Mesodermal cell (in vitro differentiated cells): ENCODE results near the gene HMX1. TPM values are rescaled to one million over a fixed set of nuclear protein-coding genes. Genes with fewer than 3 reads are reported as not detected.
A peak's percentile ranks its signal among the peaks of the same experiment; 100 is the strongest.

ENCODE experiments used
- H3K27ac ChIP-seq: 2 replicates; pipeline ENCODE4 v1.7.0; 2013; ENCODE audit warnings: mild to moderate bottlenecking, low read depth, low read length, moderate library complexity; ENCODE audit not compliant: severe bottlenecking
- H3K36me3 ChIP-seq: 2 replicates; pipeline ENCODE4 v1.7.1; 2013; ENCODE audit warnings: mild to moderate bottlenecking, low read length, moderate library complexity; ENCODE audit not compliant: control insufficient read depth, insufficient read depth
- H3K4me1 ChIP-seq: one replicate; pipeline ENCODE4 v1.7.1; 2013; ENCODE audit warnings: mild to moderate bottlenecking, low read length; ENCODE audit not compliant: insufficient read depth, control insufficient read depth, poor library complexity, severe bottlenecking
- H3K4me3 ChIP-seq: 2 replicates; pipeline ENCODE4 v1.7.0; 2013; ENCODE audit warnings: low read length, control low read depth, mild to moderate bottlenecking; ENCODE audit not compliant: insufficient read depth, poor library complexity, severe bottlenecking; ENCODE audit errors: extremely low read depth
- H3K9me3 ChIP-seq: 2 replicates; pipeline ENCODE4 v1.7.1; 2013; ENCODE audit warnings: mild to moderate bottlenecking, low read length, moderate library complexity; ENCODE audit not compliant: control insufficient read depth
- WGBS, 2 experiments: methylation state at CpG; one replicate each; pipeline ENCODE4 v1.1.5; 2013; ENCODE audit warnings: missing lambda C conversion rate in 2 of 2; ENCODE audit not compliant: insufficient coverage in 2 of 2; 5-methylcytosine and 5-hydroxymethylcytosine counted together
- polyA plus RNA-seq, 2 experiments: library from polyadenylated mRNA; stranded (reverse); fragments of 50-300 nt; gene quantifications; one replicate each; pipeline ENCODE4 v1.2.3, GENCODE V29; 2013

The HMX1 gene
- polyA plus RNA-seq (2013, experiment 1 of 2) = 0.44 TPM
- polyA plus RNA-seq (2013, experiment 2 of 2) = 0.56 TPM

DNA sequence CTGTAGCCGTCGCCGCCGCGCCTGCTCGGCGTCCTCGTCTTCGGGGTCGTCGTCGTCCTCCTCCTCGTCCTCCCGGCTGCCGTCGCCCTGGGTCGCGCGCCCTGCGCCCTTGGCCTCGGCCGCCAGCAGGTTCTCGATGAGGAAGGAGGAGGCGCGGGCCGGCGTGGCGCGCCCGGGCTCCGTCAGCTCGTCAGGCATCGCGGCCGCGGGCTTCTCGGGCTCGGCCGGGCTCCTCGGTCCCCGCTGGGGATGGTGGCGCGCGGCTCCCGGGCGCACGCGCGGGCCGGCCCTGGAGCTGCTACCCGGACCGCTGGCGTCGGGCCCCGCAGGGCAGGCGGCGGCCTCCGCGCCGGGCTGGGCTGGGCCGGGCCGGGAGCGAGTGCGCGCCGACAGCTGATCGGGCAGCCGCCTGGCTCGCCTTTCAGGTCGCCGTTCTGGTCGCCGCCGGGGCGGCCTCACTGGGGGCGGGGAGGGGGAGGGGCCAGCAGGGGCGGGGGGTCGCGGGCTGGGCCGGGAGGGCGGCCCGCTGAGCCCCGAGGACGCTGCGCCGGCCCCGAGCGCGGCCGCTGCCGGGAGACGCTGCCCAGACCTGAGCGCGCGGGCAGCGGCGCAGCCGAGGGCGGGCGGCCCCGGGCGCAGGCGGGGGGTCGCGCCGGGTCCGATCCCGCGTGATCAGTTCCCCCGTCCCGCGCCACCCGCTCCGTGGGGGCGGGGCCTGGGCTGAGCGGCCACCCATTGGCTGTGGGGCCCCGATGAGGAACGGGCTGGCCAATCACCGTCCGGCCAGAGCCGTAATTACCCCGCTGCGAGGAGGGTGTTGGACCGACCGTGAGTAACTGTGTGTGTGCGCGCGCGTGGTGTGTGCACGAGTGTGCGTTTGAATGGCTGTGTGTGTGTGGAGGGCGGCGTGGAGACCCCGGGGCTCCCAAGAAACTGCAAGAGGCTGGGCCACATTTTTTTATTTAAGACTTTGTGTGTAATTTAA is at the start of gene HMX1:
TSS of gene HMX1 (minus strand) at position 423 of the 985 bp plus-strand sequence. CDS start at position 198, 225 bp downstream.
- Histone ChIP-seq H3K9me3 (no peaks in the 10 kb centered on the region), H3K27ac (no peak within 1 kb of the TSS), H3K4me3 (peak within 1 kb of the TSS; percentile 5), H3K4me1 (peaks cover 3% of the 10 kb centered on the region), H3K36me3 (no peaks in the 10 kb centered on the region)
- 0 to 1% methylated on average over 74 to 112 of the region's 134 CpGs for WGBS, 2 experiments

DNA sequence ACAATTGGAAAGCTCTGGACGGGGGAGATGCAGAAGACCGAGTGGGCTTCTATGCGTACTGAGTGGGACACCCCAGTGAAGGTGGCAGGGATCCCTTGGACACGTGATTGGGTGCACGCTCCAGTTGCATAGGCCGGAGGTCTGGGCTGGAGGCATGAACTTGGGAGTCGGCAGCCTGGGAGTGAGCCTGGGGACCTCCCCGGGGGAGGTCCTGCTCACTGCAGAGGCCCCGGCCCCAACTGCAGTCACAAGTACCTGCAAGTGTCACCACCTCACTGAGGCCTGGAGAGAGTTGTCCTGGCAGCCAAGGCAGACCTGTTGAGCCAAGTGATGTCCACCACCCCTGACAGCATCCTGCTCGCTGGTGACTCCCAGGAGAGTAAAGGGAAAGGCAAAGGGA is 49.3 kb upstream of the HMX1 start:
- no peaks in the 10 kb centered on the region for H3K36me3 ChIP-seq
- peaks cover 4% of the 10 kb centered on the region for H3K9me3 ChIP-seq
- H3K4me3 ChIP-seq = no peak overlapping the region
- 83 to 89% methylated on average over 9 to 10 of the region's 10 CpGs for WGBS, 2 experiments
- no peaks in the 10 kb centered on the region for H3K4me1 ChIP-seq
- H3K27ac ChIP-seq = no peak overlapping the region

DNA sequence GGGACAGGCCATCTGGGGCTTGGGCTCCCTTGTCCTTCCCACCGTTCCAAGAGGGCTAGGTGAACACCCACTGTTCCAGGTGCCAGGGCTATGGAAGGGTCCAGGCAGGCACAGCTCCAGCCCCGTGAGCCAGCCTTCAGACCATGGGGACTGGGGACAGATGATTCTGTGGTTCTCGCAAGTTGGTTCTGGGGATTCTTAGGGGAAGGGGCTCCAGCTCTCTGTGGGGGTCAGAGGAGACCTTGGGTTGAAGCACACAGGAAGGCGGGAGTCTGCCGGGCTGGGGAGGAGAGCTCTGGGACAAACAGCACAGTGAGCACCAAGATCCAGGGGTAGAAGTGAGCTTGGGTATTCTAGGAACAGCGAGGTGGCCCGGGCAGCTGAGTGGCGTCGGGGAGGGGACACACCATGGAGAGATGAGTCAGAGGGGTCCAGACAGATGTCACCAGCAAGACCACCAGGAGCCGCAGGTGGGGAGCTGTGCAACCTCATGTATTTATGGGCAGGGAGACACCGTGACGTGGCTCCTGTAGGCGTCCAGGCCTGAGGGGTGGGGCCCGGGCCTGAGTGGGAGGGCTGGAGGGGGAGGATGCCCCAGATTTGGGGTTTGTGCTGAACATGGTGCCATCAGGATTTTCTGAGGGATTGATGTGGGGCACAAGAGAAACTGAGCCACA is 48.8 kb upstream of the HMX1 start:
- Histone ChIP-seq H3K9me3 (peaks cover 4% of the 10 kb centered on the region), H3K36me3 (no peaks in the 10 kb centered on the region), H3K27ac (no peak overlapping the region), H3K4me1 (no peaks in the 10 kb centered on the region), H3K4me3 (no peak overlapping the region)
- 83 to 84% methylated on average over 8 to 12 of the region's 14 CpGs for WGBS, 2 experiments

DNA sequence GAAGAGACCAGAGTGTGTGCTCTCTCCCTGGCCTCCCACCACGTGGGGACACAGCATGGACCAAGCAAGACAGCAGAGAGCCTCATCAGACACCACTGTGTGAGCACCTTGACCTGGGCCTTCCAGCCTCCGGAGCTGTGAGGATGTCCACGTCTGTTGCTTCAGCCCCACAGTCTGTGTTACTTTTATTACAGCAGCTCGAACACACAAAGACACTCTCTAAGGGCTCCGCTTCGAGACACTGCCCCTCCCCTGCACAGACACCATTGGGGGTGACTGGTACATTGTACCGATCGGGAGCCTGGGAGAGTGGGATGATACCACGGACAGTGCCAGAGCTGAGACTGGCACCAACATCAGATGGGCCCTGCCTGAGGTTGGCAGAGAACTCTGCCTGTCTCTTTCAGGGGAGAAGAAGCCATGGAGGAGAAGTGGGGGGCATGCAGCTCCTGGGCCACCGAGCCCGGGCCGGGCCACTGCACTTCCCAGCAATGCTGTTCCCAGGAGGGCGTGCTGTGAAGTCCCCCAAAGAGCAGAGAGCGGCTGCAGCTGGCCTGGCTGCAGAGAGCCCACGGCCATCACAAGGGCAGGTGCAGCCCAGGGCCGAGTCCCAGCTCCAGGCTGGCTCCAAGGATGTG is 48.1 kb upstream of the HMX1 start:
- no peak overlapping the region for H3K27ac ChIP-seq
- peaks cover 4% of the 10 kb centered on the region for H3K9me3 ChIP-seq
- H3K36me3 ChIP-seq = no peaks in the 10 kb centered on the region
- H3K4me1 ChIP-seq = no peaks in the 10 kb centered on the region
- WGBS, 2 experiments = 79 to 82% methylated on average over 15 to 16 of the region's 16 CpGs
- no peak overlapping the region for H3K4me3 ChIP-seq

DNA sequence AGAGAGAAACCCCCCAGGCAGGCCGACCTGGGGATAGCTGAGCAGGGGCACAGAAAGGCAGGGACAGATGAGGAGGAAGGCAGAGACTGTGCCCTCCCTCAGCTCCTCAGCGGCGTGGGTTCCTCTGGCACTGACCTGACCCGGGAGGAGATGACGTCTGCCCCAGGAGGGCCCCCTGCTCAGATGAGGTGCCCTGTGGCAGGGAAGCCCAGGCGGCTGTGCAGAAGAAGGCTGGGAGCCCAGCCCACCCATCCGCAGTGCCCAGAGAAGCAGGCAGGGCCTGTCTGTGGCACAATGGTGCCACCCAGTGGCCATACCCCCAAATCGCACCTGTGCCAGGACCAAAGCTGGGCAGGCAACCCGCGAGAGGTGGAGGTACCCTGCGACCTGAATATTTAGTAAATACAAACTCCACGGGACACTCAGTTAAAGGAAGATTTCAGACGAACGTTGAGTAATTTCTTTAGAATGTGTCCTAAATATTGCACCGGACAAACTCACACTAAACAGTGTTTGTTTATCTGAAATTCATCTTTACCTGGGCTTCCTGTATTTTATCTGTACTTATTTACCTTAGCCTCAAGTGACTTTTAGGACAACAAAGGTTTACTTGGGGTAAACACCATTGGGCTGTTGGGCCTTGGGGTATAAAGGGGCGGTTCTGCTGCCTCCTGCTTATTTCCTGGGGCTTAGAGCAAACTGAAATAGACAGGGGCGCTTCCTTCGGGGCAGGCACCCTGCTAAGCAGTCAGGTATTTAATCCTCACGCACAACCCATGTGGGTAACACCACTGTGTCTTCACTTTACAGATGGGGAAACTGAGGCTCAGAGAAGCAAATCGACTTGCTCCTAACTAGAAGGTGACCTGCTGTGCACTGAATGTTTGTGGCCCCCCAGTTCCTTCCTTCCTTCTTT is 46.5 kb upstream of the HMX1 start:
- Histone ChIP-seq H3K4me3 (no peak overlapping the region), H3K36me3 (no peaks in the 10 kb centered on the region), H3K4me1 (no peaks in the 10 kb centered on the region), H3K9me3 (peaks cover 3% of the 10 kb centered on the region), H3K27ac (no peak overlapping the region)
- WGBS, 2 experiments = 15 to 17% methylated on average over 10 to 18 of the region's 20 CpGs

DNA sequence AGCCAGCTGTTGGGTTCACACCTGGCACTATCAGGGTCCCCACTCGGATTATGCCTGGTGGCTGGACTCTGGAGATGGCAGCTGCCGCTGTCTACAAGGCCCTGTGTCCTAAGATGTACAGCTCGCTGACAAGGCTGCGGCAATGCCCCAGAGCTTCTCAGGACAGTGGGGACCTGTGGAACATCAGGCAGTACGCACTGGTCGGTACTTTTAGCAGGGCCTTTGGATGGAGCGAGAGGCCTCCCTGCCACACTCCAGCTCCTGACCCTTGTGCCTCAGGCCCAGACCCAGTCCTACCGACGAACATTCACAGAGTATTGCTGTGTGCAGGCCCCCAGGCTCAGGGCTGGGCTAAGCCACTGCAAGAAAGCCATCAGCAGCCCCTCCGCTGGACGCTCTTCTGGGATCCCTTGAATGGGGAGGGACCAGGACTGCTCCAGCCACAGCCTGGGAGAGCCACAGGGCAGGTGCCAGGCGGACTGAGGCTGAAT is 45.7 kb upstream of the HMX1 start:
- Histone ChIP-seq H3K4me3 (no peak overlapping the region), H3K9me3 (no peaks in the 10 kb centered on the region)
- 84 to 90% methylated on average over 7 to 12 of the region's 12 CpGs for WGBS, 2 experiments

DNA sequence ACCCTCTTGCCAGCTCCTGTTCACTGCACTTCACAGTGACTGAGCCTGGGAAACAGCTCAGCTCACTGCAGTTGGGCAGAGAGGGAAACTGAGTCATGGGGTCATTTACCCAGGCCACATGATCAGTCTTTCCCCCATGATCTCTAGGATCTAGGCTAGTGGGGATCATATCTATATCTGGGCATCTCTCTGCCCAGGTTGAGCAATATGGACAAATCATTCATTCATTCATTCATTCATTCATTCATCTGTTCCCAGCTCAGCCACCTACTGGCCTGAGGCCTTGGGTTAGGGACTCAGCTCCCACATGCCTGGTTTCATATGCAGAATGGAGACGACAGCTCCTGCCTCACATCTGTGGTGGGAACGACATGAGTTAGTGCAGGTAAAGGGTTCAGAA is 45.3 kb upstream of the HMX1 start:
- H3K4me1 ChIP-seq = no peaks in the 10 kb centered on the region
- WGBS, 2 experiments = 74 to 80% methylated on average over 1 to 2 of the region's 2 CpGs
- no peaks in the 10 kb centered on the region for H3K36me3 ChIP-seq
- H3K4me3 ChIP-seq = no peak overlapping the region
- H3K27ac ChIP-seq = no peak overlapping the region
- H3K9me3 ChIP-seq = no peaks in the 10 kb centered on the region

More for the DNA sequence above, 45.7 kb upstream of the HMX1 start:
- Histone ChIP-seq H3K27ac (no peak overlapping the region), H3K4me1 (no peaks in the 10 kb centered on the region), H3K36me3 (no peaks in the 10 kb centered on the region)

DNA sequence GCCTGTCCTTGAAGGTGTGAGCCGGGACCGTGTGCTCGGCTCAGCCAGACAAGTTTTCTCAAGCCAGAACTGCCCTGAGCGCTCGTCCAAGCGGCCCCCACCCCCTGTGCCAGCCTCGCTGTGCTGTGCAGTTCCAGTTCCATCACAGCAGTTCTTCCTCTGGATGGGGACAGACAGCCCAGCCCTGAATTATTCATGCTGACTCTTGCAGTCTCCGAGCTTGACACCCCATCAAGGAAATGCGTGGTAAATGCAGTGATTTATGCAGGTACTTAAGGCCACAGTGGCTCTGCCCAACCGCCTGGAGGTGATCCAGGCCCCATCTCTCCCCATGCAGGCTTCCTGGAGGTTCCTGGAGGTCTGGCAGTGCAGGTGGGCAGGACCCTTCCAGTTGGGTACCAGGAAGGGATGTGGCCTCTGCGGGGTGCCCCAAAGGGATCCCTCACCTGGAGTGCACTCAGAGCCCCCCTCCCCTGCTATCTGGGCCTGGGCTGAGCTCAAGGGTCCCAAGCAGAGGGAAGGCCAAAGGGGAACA is 44.8 kb upstream of the HMX1 start:
- Histone ChIP-seq H3K4me3 (no peak overlapping the region), H3K27ac (no peak overlapping the region), H3K36me3 (no peaks in the 10 kb centered on the region), H3K4me1 (no peaks in the 10 kb centered on the region), H3K9me3 (no peaks in the 10 kb centered on the region)
- 62 to 65% methylated on average over 10 to 11 of the region's 11 CpGs for WGBS, 2 experiments

DNA sequence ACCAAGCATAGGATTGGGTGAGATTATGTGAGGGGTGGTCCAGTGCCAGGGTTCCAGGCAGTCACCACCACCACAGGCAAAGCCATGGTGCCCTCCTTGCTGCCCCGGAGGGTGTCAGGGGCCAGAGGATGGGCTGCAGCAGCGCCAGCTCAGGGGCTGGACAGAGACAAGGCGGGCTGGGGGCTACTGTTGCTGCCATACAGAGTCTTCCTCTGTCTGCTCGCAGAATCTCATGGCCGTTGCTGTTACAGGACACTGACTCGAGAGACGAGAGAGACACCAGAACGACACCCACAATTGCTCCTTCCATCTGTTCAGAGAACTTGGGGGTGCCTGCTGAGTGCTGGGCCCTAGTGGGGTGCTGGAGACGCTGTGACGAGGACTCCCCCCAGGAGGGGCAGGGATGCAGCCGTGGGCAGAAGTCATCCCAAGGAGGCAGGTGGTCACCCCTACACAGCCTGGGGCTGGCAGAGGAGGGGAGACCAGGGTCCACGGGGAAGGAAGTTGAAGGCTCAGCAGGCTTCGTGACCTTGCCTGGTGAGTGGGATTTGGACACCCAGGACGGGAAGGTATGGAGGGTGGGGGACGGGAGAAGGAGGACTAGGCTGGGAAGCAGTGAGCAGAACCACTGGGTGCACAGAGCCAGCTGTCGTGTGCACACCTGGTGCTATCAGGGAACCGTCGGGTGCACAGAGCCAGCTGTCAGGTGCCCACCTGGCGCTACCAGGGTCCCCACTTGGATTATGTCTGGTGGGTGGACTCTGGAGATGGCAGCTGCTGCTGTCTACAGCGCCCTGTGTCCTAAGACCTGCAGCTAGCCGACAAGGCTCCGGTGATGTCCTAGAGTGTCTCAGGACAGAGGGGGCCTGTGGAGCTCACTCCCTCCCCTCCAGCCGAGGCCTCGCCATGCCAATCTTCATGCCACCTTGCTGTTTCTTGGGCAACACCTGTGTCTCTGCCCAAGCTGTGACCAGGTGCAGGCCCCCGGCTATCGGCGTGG is 43.9 kb upstream of the HMX1 start:
- Histone ChIP-seq H3K36me3 (no peaks in the 10 kb centered on the region), H3K4me1 (no peaks in the 10 kb centered on the region), H3K27ac (no peak overlapping the region), H3K9me3 (no peaks in the 10 kb centered on the region), H3K4me3 (no peak overlapping the region)
- WGBS, 2 experiments = 78 to 79% methylated on average over 20 to 22 of the region's 27 CpGs
